Measurements from ENCODE around the gene ZNF133.

DNA sequence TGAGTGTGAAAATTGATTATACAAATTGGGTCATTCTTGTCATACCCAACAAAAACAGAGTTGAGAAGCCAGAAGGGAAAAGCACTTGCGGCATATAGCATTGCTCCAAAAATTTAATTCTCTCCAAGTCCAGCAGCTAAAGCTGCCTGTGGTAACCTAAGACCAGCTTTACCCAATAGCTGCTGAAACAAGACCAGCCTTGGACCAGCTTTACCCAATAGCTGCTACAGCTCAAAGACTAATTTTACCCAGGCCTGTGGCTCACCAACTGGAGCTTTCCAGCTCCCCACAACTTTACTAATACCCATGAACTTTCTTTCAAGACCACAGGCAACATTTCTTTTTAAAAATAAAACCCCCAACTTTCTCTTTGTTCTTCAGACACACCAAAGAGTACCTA is 32.8 kb upstream of the ZNF133 start:
- TF ChIP-seq ZNF282 (IDR thresholded peaks at IDR 0.05; ENCODE audit: partially characterized antibody) (no peak), MAFK (conservative IDR thresholded peaks at IDR 0.05 in 1 of 2, IDR thresholded peaks at IDR 0.05 in 1 of 2; ENCODE audit: low read length in 2 of 2) (no peak), ZNF224 (CRISPR knock-in tag; IDR thresholded peaks at IDR 0.05) (no peak), JUND (CRISPR knock-in tag; IDR thresholded peaks at IDR 0.05) (no peak), ZNF530 (CRISPR knock-in tag; IDR thresholded peaks at IDR 0.05; ENCODE audit: low read depth) (no peak), ZNF562 (CRISPR knock-in tag; IDR thresholded peaks at IDR 0.05; ENCODE audit: borderline replicate concordance) (no peak)
- TF ChIP-seq, protein P1, sequence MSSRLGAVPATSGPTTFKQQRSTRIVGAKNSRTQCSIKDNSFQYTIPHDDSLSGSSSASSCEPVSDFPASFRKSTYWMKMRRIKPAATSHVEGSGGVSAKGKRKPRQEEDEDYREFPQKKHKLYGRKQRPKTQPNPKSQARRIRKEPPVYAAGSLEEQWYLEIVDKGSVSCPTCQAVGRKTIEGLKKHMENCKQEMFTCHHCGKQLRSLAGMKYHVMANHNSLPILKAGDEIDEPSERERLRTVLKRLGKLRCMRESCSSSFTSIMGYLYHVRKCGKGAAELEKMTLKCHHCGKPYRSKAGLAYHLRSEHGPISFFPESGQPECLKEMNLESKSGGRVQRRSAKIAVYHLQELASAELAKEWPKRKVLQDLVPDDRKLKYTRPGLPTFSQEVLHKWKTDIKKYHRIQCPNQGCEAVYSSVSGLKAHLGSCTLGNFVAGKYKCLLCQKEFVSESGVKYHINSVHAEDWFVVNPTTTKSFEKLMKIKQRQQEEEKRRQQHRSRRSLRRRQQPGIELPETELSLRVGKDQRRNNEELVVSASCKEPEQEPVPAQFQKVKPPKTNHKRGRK (CRISPR knock-in tag; IDR thresholded peaks at IDR 0.05), result no peak
